HG03575 (cell line): ENCODE measurements around the gene PSMA4.
"Not testable (repeated sequence)": the region's sequence is repeated elsewhere in the genome, so short reads cannot be mapped to it uniquely, and the experiment has no call there.

ENCODE experiments used
- ATAC-seq: cut with Tn5 transposase; IDR thresholded peaks from one replicate; pipeline ENCODE4 v1.9.1; 2021; ENCODE audit not compliant: unreplicated experiment, insufficient number of reproducible peaks, low FRiP score; ENCODE audit errors: extremely low read depth

The PSMA4 gene

GRCh38 chr15:78542647-78543046 lies 2.4 kb downstream of the PSMA4 start:
- ATAC-seq = no peak

- no peak for ATAC-seq
Measured at GRCh38 chr15:78550194-78550593, 9.9 kb downstream of the PSMA4 start.

- no peak for ATAC-seq
Measured at GRCh38 chr15:78550815-78551214, 10.6 kb downstream of the PSMA4 start.

- no peak for ATAC-seq
Measured at GRCh38 chr15:78551902-78552301, 11.7 kb downstream of the PSMA4 start.

- no peak for ATAC-seq
Measured at GRCh38 chr15:78552597-78552996, 12.4 kb downstream of the PSMA4 start.

GRCh38 chr15:78560201-78560600 lies 20.0 kb downstream of the PSMA4 start:
- not testable (repeated sequence) for ATAC-seq

GRCh38 chr15:78561490-78561889 lies 21.2 kb downstream of the PSMA4 start:
- no peak for ATAC-seq

- ATAC-seq = no peak
Measured at GRCh38 chr15:78563092-78563491, 22.8 kb downstream of the PSMA4 start.

GRCh38 chr15:78564743-78565096 lies 24.5 kb downstream of the PSMA4 start:
- no peak for ATAC-seq

GRCh38 chr15:78565097-78565950 lies 25.1 kb downstream of the PSMA4 start, which contains the start of gene CHRNA5:
Gene CHRNA5, plus strand, starts transcription at chr15:78565520. Its CDS starts 200 bp downstream, at chr15:78565720.
- ATAC-seq = no peak

- ATAC-seq = no peak
Measured at GRCh38 chr15:78565951-78566774, 25.9 kb downstream of the PSMA4 start.

- ATAC-seq = no peak
Measured at GRCh38 chr15:78567531-78567930, 27.3 kb downstream of the PSMA4 start.

GRCh38 chr15:78570710-78571109 lies 30.5 kb downstream of the PSMA4 start:
- no peak for ATAC-seq

- ATAC-seq = no peak
Measured at GRCh38 chr15:78571382-78571781, 31.1 kb downstream of the PSMA4 start.

- no peak for ATAC-seq
Measured at GRCh38 chr15:78573416-78573815, 33.2 kb downstream of the PSMA4 start.

- ATAC-seq = no peak
Measured at GRCh38 chr15:78574944-78575343, 34.7 kb downstream of the PSMA4 start.

GRCh38 chr15:78597583-78597982 lies 57.3 kb downstream of the PSMA4 start:
- ATAC-seq = no peak

- no peak for ATAC-seq
Measured at GRCh38 chr15:78598348-78598747, 58.1 kb downstream of the PSMA4 start.

- ATAC-seq = no peak
Measured at GRCh38 chr15:78599189-78599588, 58.9 kb downstream of the PSMA4 start.
